ENCODE data around the gene AKAP12.
"Not testable (repeated sequence)": the region's sequence is repeated elsewhere in the genome, so short reads cannot be mapped to it uniquely, and the experiment has no call there.

The AKAP12 gene

GRCh38 chr6:151309619-151310018 is 69.9 kb downstream of the AKAP12 start:
- Mint-ChIP-seq H3K4me1 (no peaks in the 10 kb centered on the region), H3K27ac (no peak overlapping the region), H3K36me3 (no peaks in the 10 kb centered on the region), H3K9me3 (no peaks in the 10 kb centered on the region), H3K4me3 (no peak overlapping the region)
- ATAC-seq (no peak), DNase-seq (ENCODE audit: low spot score in 2 of 2) (no peak)

- no peaks in the 10 kb centered on the region for H3K9me3 Mint-ChIP-seq
- H3K4me3 Mint-ChIP-seq = no peak overlapping the region
- ATAC-seq (no peak), DNase-seq (ENCODE audit: low spot score in 2 of 2) (no peak)
- H3K27ac Mint-ChIP-seq = no peak overlapping the region
- no peaks in the 10 kb centered on the region for H3K4me1 Mint-ChIP-seq
- no peaks in the 10 kb centered on the region for H3K36me3 Mint-ChIP-seq
Measured at GRCh38 chr6:151310279-151310678, 70.5 kb downstream of the AKAP12 start.

GRCh38 chr6:151310852-151311767 is 71.3 kb downstream of the AKAP12 start:
- ATAC-seq (no peak), DNase-seq (ENCODE audit: low spot score in 2 of 2) (no peak)
- Mint-ChIP-seq H3K4me3 (no peak overlapping the region), H3K9me3 (peaks cover 2% of the 10 kb centered on the region), H3K4me1 (no peaks in the 10 kb centered on the region), H3K27ac (no peak overlapping the region), H3K36me3 (no peaks in the 10 kb centered on the region)

- H3K9me3 Mint-ChIP-seq = peaks cover 2% of the 10 kb centered on the region
- no peak overlapping the region for H3K4me3 Mint-ChIP-seq
- H3K36me3 Mint-ChIP-seq = no peaks in the 10 kb centered on the region
- ATAC-seq = no peak
- no peaks in the 10 kb centered on the region for H3K4me1 Mint-ChIP-seq
- H3K27ac Mint-ChIP-seq = no peak overlapping the region
- DNase-seq (ENCODE audit: low spot score in 2 of 2) = no peak
Measured at GRCh38 chr6:151313066-151313491, 73.3 kb downstream of the AKAP12 start.

- not testable (repeated sequence) for ATAC-seq; DNase-seq (ENCODE audit: low spot score in 2 of 2); H3K36me3 Mint-ChIP-seq; H3K27ac Mint-ChIP-seq; H3K4me1 Mint-ChIP-seq; H3K9me3 Mint-ChIP-seq; H3K4me3 Mint-ChIP-seq
Measured at GRCh38 chr6:151315661-151316060, 75.9 kb downstream of the AKAP12 start.

- Mint-ChIP-seq H3K4me3 (no peak overlapping the region), H3K36me3 (no peaks in the 10 kb centered on the region)
Measured at GRCh38 chr6:151317103-151317994, 77.6 kb downstream of the AKAP12 start.

GRCh38 chr6:151317995-151318365 is 78.2 kb downstream of the AKAP12 start:
- Mint-ChIP-seq H3K36me3 (no peaks in the 10 kb centered on the region), H3K9me3 (peaks cover 2% of the 10 kb centered on the region), H3K4me3 (no peak overlapping the region), H3K4me1 (no peaks in the 10 kb centered on the region), H3K27ac (no peak overlapping the region)
- ATAC-seq (no peak), DNase-seq (ENCODE audit: low spot score in 2 of 2) (no peak)

More at GRCh38 chr6:151317103-151317994, 77.6 kb downstream of the AKAP12 start:
- no peak for DNase-seq (ENCODE audit: low spot score in 2 of 2)
- no peak for ATAC-seq
- Mint-ChIP-seq H3K4me1 (no peaks in the 10 kb centered on the region), H3K9me3 (peaks cover 2% of the 10 kb centered on the region), H3K27ac (no peak overlapping the region)

GRCh38 chr6:151320140-151320539 is 80.4 kb downstream of the AKAP12 start:
- Mint-ChIP-seq H3K4me3 (no peak overlapping the region), H3K4me1 (peaks cover 16% of the 10 kb centered on the region), H3K36me3 (no peaks in the 10 kb centered on the region), H3K9me3 (peaks cover 2% of the 10 kb centered on the region), H3K27ac (no peak overlapping the region)
- no peak for ATAC-seq
- DNase-seq (ENCODE audit: low spot score in 2 of 2) = no peak

- peaks cover 24% of the 10 kb centered on the region for H3K4me1 Mint-ChIP-seq
- no peaks in the 10 kb centered on the region for H3K9me3 Mint-ChIP-seq
- ATAC-seq (no peak), DNase-seq (ENCODE audit: low spot score in 2 of 2) (no peak)
- H3K27ac Mint-ChIP-seq = no peak overlapping the region
- no peaks in the 10 kb centered on the region for H3K36me3 Mint-ChIP-seq
- no peak overlapping the region for H3K4me3 Mint-ChIP-seq
Measured at GRCh38 chr6:151321438-151321837, 81.7 kb downstream of the AKAP12 start.

- no peaks in the 10 kb centered on the region for H3K9me3 Mint-ChIP-seq
- DNase-seq (ENCODE audit: low spot score in 2 of 2) (no peak), ATAC-seq (no peak)
- H3K4me3 Mint-ChIP-seq = no peak overlapping the region
- no peaks in the 10 kb centered on the region for H3K36me3 Mint-ChIP-seq
- H3K4me1 Mint-ChIP-seq = peaks cover 24% of the 10 kb centered on the region
- no peak overlapping the region for H3K27ac Mint-ChIP-seq
Measured at GRCh38 chr6:151322570-151322969, 82.8 kb downstream of the AKAP12 start.

- ATAC-seq (peak; percentile 73), DNase-seq (ENCODE audit: low spot score in 2 of 2) (peak; percentile 70 to 86)
- Mint-ChIP-seq H3K9me3 (no peaks in the 10 kb centered on the region), H3K27ac (no peak overlapping the region), H3K4me3 (no peak overlapping the region), H3K4me1 (peaks cover 24% of the 10 kb centered on the region), H3K36me3 (no peaks in the 10 kb centered on the region)
Measured at GRCh38 chr6:151323791-151324487, 84.2 kb downstream of the AKAP12 start.

- H3K27ac Mint-ChIP-seq = no peak overlapping the region
- peaks cover 24% of the 10 kb centered on the region for H3K4me1 Mint-ChIP-seq
- no peaks in the 10 kb centered on the region for H3K36me3 Mint-ChIP-seq
- H3K4me3 Mint-ChIP-seq = no peak overlapping the region
- ATAC-seq (no peak), DNase-seq (ENCODE audit: low spot score in 2 of 2) (no peak)
- no peaks in the 10 kb centered on the region for H3K9me3 Mint-ChIP-seq
Measured at GRCh38 chr6:151324488-151324825, 84.7 kb downstream of the AKAP12 start.

- Mint-ChIP-seq H3K27ac (no peak overlapping the region), H3K9me3 (no peaks in the 10 kb centered on the region), H3K36me3 (no peaks in the 10 kb centered on the region), H3K4me1 (peaks cover 24% of the 10 kb centered on the region), H3K4me3 (peak overlapping the region; percentile 66)
- peak; percentile 47 for ATAC-seq
- no peak for DNase-seq (ENCODE audit: low spot score in 2 of 2)
Measured at GRCh38 chr6:151325075-151326050, 85.6 kb downstream of the AKAP12 start.

- H3K9me3 Mint-ChIP-seq = no peaks in the 10 kb centered on the region
- no peak for ATAC-seq
- DNase-seq (ENCODE audit: low spot score in 2 of 2) = no peak
- H3K27ac Mint-ChIP-seq = no peak overlapping the region
- H3K4me3 Mint-ChIP-seq = peak overlapping the region; percentile 66
- no peaks in the 10 kb centered on the region for H3K36me3 Mint-ChIP-seq
- peaks cover 24% of the 10 kb centered on the region for H3K4me1 Mint-ChIP-seq
Measured at GRCh38 chr6:151326116-151326825, 86.5 kb downstream of the AKAP12 start.
